ENCODE results near the gene EPB41.

DNA sequence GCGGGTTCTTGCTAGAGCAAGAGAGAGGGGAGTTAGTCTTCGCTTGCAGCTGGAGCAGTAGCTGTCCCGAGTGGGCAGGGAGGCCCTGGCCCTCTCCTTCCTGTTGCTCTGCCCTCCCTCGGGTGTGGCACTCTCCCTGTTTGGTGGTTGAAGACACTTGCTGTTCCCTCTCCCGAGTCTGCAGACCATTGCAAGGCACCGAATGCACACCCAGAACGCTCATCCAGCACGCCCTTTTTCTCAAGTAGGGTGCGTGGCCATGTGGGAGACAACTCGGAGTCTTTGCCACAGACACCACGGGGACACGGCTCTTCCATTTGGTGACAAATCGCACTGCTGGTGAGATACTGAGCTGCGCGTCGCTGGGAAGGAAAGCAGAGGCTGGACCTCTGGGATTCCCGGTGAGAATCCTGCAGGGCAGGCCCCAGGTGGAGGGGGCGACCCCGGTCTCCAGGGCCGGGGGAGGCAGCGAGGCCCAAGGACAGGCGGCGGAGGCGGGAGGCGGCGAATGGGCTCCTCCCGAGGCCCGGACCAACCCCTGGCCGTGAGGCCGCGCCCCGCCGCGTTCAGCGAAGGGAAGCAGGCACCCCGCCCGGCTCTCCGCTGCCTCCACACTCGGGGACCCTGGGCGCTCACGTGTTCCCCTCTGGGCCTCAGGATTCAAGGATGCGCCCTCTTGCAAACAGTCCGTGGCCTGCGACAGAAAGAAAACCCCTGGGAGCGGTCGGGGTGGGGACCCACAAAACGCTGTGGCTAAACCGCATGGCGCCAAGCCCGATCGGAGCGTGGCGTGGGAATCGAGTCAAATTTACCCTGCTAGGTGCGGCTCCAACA, 219.7 kb downstream of the EPB41 start:
- TF ChIP-seq REST (IDR thresholded peaks at IDR 0.05; ENCODE audit: insufficient read depth in 1 of 2, low read depth in 2 of 2, low read length in 2 of 2) (no peak), SIN3A (IDR thresholded peaks at IDR 0.05; ENCODE audit: borderline replicate concordance, insufficient read depth, low read length) (no peak), FOXP2 (optimal IDR thresholded peaks at IDR 0.05; ENCODE audit: borderline replicate concordance, extremely low read depth, extremely low read length, insufficient read depth) (no peak), POLR2AphosphoS5 (IDR thresholded peaks at IDR 0.05; ENCODE audit: low read depth, low read length) (no peak), TAF1 (IDR thresholded peaks at IDR 0.05; ENCODE audit: borderline replicate concordance, insufficient read depth, low read length) (no peak)
